ENCODE measurements around the gene UBL3.

UBL3 gene

GRCh38 chr13:29791997-29792780, 58.2 kb downstream of the UBL3 start:
- Histone ChIP-seq H3K9ac (ENCODE audit: low read length) (no peak overlapping the region), H3K4me2 (ENCODE audit: low read length) (no peak overlapping the region)

GRCh38 chr13:29791508-29791907, 58.9 kb downstream of the UBL3 start:
- Histone ChIP-seq H3K27me3 (ENCODE audit: low read depth, low read length) (no peaks in the 10 kb centered on the region), H3K4me3 (ENCODE audit: low read length) (no peak overlapping the region), H3K4me1 (ENCODE audit: low read length) (peaks cover 15% of the 10 kb centered on the region), H4K20me1 (ENCODE audit: insufficient read depth, low read length) (no peaks in the 10 kb centered on the region), H3K4me2 (ENCODE audit: low read length) (no peak overlapping the region), H3K27ac (ENCODE audit: low read length) (no peak overlapping the region), H3K79me2 (ENCODE audit: low read length) (peaks cover 8% of the 10 kb centered on the region; the same call in 1 of the 2 replicates), H3K9ac (ENCODE audit: low read length) (no peak overlapping the region), H3K9me3 (ENCODE audit: insufficient read depth, low read length) (no peaks in the 10 kb centered on the region), H2AFZ (ENCODE audit: low read depth, low read length) (no peak overlapping the region), H3K36me3 (replicated peaks; ENCODE audit: low read depth, low read length) (no peaks in the 10 kb centered on the region)
- TF ChIP-seq EZH2phosphoT487 (IDR thresholded peaks at IDR 0.05; ENCODE audit: low read depth): no peak
- no peak for TF ChIP-seq CTCF (IDR thresholded peaks at IDR 0.05; ENCODE audit: low read depth, low read length)

More at GRCh38 chr13:29791997-29792780, 58.2 kb downstream of the UBL3 start:
- Histone ChIP-seq H3K79me2 (ENCODE audit: low read length) (peaks cover 8% of the 10 kb centered on the region; the same call in 1 of the 2 replicates), H3K4me3 (ENCODE audit: low read length) (no peak overlapping the region), H2AFZ (ENCODE audit: low read depth, low read length) (no peak overlapping the region), H3K4me1 (ENCODE audit: low read length) (peaks cover 15% of the 10 kb centered on the region), H4K20me1 (ENCODE audit: insufficient read depth, low read length) (no peaks in the 10 kb centered on the region), H3K36me3 (replicated peaks; ENCODE audit: low read depth, low read length) (no peaks in the 10 kb centered on the region), H3K27me3 (ENCODE audit: low read depth, low read length) (no peaks in the 10 kb centered on the region), H3K9me3 (ENCODE audit: insufficient read depth, low read length) (no peaks in the 10 kb centered on the region), H3K27ac (ENCODE audit: low read length) (no peak overlapping the region)
- TF ChIP-seq EZH2phosphoT487 (IDR thresholded peaks at IDR 0.05; ENCODE audit: low read depth) (no peak), CTCF (IDR thresholded peaks at IDR 0.05; ENCODE audit: low read depth, low read length) (no peak)

- no peaks in the 10 kb centered on the region for H3K27me3 ChIP-seq (ENCODE audit: low read depth, low read length)
- TF ChIP-seq EZH2phosphoT487 (IDR thresholded peaks at IDR 0.05; ENCODE audit: low read depth) (no peak), CTCF (IDR thresholded peaks at IDR 0.05; ENCODE audit: low read depth, low read length) (no peak)
- no peak overlapping the region for H2AFZ ChIP-seq (ENCODE audit: low read depth, low read length)
- no peak overlapping the region for H3K4me2 ChIP-seq (ENCODE audit: low read length)
- H3K36me3 ChIP-seq (replicated peaks; ENCODE audit: low read depth, low read length): no peaks in the 10 kb centered on the region
- no peak overlapping the region for H3K9ac ChIP-seq (ENCODE audit: low read length)
- peaks cover 14% of the 10 kb centered on the region; the same call in 1 of the 2 replicates for H4K20me1 ChIP-seq (ENCODE audit: insufficient read depth, low read length)
- peaks cover 3% of the 10 kb centered on the region; the same call in 1 of the 2 replicates for H3K79me2 ChIP-seq (ENCODE audit: low read length)
- H3K4me1 ChIP-seq (ENCODE audit: low read length): peaks cover 8% of the 10 kb centered on the region
- no peaks in the 10 kb centered on the region for H3K9me3 ChIP-seq (ENCODE audit: insufficient read depth, low read length)
- H3K27ac ChIP-seq (ENCODE audit: low read length): no peak overlapping the region
- no peak overlapping the region for H3K4me3 ChIP-seq (ENCODE audit: low read length)
Measured at GRCh38 chr13:29786698-29787097, 63.7 kb downstream of the UBL3 start.

- H4K20me1 ChIP-seq (ENCODE audit: insufficient read depth, low read length): peaks cover 14% of the 10 kb centered on the region; the same call in 1 of the 2 replicates
- 0 out of 2 replicates have a peak, but pooled peaks cover 3% of the 10 kb centered on the region for H3K79me2 ChIP-seq (ENCODE audit: low read length)
- no peak overlapping the region for H3K27ac ChIP-seq (ENCODE audit: low read length)
- no peak overlapping the region for H3K4me2 ChIP-seq (ENCODE audit: low read length)
- H2AFZ ChIP-seq (ENCODE audit: low read depth, low read length): no peak overlapping the region
- no peaks in the 10 kb centered on the region for H3K27me3 ChIP-seq (ENCODE audit: low read depth, low read length)
- H3K4me3 ChIP-seq (ENCODE audit: low read length): no peak overlapping the region
- no peaks in the 10 kb centered on the region for H3K9me3 ChIP-seq (ENCODE audit: insufficient read depth, low read length)
- no peaks in the 10 kb centered on the region for H3K36me3 ChIP-seq (replicated peaks; ENCODE audit: low read depth, low read length)
- TF ChIP-seq CTCF (IDR thresholded peaks at IDR 0.05; ENCODE audit: low read depth, low read length): no peak
- no peak for TF ChIP-seq EZH2phosphoT487 (IDR thresholded peaks at IDR 0.05; ENCODE audit: low read depth)
- H3K9ac ChIP-seq (ENCODE audit: low read length): no peak overlapping the region
- H3K4me1 ChIP-seq (ENCODE audit: low read length): peaks cover 5% of the 10 kb centered on the region
Measured at GRCh38 chr13:29785978-29786377, 64.4 kb downstream of the UBL3 start.

Measured in OCI-LY3 (cell line).